GM18907 (cell line): Measurements from ENCODE around the gene TNFRSF6B.

ENCODE experiments used
- ATAC-seq: cut with Tn5 transposase; IDR thresholded peaks from one replicate; pipeline ENCODE4 v1.9.1; 2021; ENCODE audit warnings: mild to moderate bottlenecking, moderate library complexity; ENCODE audit not compliant: unreplicated experiment

TNFRSF6B gene

GRCh38 chr20:63682384-63683139, 13.9 kb upstream of the TNFRSF6B start:
- ATAC-seq, result no peak

GRCh38 chr20:63685269-63686026, 11.0 kb upstream of the TNFRSF6B start:
- ATAC-seq, result no peak

- no peak for ATAC-seq
Observed at GRCh38 chr20:63686094-63686491, 10.4 kb upstream of the TNFRSF6B start.

GRCh38 chr20:63686492-63687321, 9.7 kb upstream of the TNFRSF6B start:
- ATAC-seq, result no peak

- no peak for ATAC-seq
Observed at GRCh38 chr20:63687419-63688178, 8.9 kb upstream of the TNFRSF6B start.

GRCh38 chr20:63688228-63689045, 8.0 kb upstream of the TNFRSF6B start:
- ATAC-seq, result no peak

- ATAC-seq, result no peak
Observed at GRCh38 chr20:63689046-63690002, 7.1 kb upstream of the TNFRSF6B start.

GRCh38 chr20:63690003-63690897, 6.2 kb upstream of the TNFRSF6B start:
- no peak for ATAC-seq

- no peak for ATAC-seq
Observed at GRCh38 chr20:63690898-63691710, 5.3 kb upstream of the TNFRSF6B start.

- no peak for ATAC-seq
Observed at GRCh38 chr20:63691711-63692435, 4.6 kb upstream of the TNFRSF6B start.

- ATAC-seq, result no peak
Observed at GRCh38 chr20:63692436-63693082, 3.9 kb upstream of the TNFRSF6B start.

- ATAC-seq, result no peak
Observed at GRCh38 chr20:63693083-63693732, 3.2 kb upstream of the TNFRSF6B start.

GRCh38 chr20:63693733-63694583, 2.5 kb upstream of the TNFRSF6B start:
- no peak for ATAC-seq
